ENCODE results near the gene UIMC1.
"Not testable (repeated sequence)": the region's sequence is repeated elsewhere in the genome, so short reads cannot be mapped to it uniquely, and the experiment has no call there.

UIMC1 gene

DNA sequence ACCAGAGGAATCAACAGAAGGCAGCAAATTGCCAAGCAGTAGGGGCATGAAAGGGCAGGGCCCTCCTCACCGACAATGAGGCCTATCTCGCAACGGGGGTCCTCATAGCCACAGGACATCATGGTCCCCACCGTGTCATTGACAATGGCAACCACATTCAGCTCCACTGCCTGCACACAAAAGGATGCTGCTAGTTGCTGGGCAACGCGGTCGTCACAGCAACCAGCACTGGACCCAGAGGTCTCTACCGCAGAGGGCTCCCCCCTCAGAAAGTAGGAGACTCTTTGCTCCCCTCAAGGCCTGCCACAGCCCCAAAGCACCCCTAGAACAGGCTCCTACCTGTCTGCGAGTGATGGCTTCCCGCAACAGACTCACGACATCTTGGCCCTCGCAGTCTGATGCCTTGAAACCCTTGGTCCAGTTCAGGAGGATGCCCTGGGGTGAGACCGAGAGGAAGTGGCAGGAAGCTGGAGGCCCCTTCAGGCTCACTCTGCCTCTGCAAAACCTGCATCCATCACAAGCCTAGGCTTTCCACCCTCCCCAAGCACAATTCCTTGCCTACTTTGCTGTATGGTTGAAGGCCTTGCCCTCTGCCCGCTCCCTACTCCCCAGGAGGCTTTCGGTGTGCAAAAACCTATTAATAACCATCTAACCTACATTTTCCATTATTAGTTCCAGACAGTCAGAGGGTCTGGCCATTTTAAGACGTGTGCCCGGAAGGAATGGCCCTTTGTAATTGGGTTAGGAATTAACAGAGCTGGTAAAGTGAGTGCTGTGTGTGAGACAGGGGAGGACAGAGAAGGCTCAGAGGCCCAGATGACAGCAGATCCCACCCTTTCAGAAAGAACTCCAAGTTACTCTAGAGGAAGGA lies 122.6 kb downstream of the UIMC1 start:
- DNase-seq (ENCODE audit: low read depth) = no peak

DNA sequence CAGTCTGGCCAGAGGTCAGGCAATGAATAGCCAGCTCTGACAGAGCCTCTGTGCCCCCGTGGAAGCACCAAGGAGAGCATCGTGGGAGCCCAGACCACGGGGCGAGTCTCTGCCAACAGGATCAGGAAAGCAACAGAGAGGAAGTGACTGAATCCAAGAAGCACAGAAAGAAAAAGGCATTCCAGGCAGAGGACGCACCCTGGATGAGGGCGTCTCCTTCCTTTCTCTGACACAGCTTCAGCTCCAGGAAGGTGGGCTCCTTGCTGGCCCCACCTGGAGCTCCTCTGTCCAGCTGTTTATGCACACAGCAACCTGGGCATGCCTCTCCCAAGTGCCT lies 124.0 kb downstream of the UIMC1 start:
- DNase-seq (ENCODE audit: low read depth) = no peak

DNA sequence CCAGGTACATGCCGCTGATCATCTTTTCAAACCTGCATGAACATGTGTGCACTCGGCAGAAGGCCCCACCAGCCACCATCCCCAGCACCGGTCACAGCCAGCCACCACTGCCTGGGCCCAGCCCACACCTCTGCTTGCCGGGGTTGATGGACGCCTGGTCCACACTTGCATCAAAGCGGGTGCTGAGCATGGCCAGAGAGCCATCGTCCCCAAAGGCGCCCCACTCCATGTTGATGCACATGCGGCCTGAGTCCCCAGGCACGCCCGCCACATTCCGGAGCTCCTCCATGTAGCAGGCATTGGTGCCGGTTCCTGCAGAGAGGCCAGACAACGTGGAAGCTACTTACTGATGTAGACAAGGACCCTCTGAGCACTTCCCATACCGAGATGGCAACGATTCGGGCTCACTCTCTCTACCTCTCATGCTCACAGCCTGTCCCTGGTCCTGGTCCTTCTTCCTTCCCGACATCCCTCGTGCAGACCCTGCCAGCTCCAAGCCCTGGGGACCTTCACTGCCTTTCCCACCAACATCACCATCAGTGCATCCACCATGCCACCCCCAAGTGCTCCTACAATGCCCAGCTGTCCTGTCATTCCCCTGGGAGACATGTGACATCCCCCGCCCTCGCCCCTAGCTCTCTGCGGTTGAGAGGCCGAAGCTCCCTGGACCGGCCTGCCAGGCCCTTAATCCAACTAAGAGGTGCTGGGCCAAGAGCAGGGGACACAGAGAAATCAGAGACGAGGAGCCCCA lies 124.6 kb downstream of the UIMC1 start:
- no peak for DNase-seq (ENCODE audit: low read depth)

DNA sequence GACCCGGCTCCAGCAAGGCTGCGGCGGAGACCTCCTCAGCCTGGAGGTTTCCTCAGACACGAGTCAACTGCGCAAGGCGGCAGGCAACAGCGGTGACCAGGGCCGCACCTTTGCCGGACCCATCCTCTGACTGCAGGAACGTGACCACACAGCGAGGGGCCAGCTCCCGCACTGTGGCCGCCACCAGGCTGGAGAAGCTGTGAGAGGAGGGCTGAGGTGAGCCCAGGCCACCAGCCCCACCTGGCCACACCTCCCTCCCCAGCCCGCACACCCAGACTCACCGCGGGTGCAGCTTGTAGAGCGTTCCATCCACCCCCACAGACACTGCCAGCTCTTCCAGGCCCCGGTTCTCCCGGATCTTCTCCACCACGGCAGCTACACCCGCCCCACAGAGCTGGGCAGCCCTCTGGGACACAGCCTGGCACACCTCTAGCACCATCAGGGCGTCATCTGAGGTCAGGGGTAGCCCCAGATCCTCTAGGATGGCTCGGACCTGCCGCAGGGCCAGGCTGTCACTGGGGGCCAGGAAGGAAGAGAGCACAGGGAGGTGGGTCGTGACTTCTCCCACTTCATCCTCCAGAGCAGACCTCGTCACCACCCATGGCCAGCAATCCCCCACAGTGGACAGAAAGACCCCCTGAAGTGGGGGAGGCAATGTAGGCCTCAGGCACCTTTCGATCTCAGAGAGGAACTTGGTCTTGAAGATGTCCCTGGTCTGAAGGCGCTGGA lies 125.4 kb downstream of the UIMC1 start:
- DNase-seq (ENCODE audit: low read depth) = no peak

DNA sequence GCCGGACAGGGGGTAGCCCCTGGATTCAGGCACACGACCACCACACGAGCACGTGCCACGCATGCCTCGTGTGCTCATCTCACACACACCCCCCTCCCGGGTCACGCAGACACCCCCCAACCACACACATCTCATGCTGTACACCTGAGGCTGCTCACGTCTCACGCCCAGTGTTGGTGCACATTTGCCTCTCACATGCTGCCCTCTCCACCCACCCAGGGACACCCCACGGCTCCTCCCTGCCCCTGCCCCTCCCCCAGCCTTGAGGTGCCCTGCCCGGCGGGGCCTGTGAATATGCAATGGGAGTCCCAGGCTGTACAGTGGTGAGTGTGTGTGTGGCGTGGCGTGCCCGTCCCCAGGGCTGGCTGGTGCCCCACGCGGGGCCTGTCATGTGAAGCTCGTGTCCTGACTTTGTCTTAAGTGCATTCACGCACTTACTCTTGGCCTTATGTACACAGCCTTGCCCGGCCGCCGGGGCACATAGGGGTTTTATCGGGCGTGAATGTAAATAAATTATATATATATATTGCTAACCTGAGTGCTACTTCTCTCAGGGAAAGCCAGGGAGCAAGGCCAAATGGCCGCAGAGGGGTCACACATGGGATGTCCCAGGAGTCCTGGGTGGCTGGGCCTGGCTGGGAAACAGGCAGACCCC lies 126.1 kb downstream of the UIMC1 start:
- DNase-seq (ENCODE audit: low read depth) = no peak

DNA sequence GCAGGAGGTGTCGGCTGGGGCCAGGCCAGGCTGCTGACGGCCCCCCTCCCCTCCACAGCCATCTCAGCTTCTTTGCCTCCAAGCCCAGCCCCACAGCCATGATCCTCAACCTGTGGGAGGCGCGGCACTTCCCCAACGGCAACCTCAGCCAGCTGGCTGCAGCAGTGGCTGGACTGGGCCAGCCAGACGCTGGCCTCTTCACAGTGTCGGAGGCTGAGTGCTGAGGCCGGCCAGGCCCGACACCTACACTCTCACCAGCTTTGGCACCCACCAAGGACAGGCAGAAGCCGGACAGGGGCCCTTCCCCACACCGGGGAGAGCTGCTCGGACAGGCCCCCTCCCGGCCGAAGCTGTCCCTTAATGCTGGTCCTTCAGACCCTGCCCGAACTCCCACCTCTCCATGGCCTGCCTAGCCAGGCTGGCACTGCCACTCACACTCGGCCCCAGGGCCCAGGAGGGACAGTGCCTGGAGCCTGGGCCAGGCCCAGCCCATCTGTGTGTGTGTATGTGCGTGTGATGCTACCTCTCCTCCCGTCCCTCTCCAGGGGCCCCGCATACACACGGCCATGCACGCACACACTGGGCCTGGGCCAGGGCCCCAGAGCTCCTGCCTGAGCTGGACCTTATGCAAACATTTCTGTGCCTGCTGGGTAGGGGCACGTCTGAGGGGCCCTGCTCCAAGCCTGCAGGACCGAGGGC lies 126.8 kb downstream of the UIMC1 start:
- no peak for DNase-seq (ENCODE audit: low read depth)

DNA sequence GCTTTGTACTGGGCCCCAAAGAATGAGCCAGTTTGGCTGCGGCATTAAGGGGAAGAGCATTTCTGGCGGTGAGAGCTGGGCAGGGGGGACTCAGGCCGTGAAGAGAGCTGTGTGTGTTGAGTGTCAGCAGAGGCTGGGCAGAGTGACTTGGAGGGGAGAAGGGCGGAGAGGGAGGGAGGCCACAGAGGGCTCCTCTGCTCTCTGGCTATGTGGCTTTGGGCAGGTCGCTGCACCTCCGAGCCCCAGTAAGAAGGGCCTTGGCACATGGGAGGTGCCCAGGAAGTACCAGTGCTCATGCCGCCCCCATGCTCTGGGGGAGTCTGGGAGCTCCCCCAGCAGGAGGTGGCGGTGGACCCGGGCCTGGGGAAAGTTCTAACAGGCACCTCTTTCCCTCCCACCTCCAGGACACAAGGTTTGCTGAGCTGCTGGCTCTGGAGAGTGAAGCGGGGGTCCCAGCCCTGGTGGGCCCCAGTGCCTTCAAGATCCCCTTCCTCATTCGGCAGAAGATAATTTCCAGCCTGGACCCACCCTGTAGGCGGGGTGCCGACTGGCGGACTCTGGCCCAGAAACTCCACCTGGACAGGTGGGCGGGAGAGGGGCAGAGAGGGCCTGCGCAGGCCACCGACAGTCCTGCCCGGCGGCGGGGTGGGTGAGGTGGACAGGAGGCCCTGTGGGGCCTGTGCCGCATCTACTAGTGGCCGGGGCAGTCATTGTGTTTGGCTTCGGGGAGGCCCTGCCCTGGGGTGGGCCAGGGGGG lies 127.5 kb downstream of the UIMC1 start:
- DNase-seq (ENCODE audit: low read depth) = no peak

DNA sequence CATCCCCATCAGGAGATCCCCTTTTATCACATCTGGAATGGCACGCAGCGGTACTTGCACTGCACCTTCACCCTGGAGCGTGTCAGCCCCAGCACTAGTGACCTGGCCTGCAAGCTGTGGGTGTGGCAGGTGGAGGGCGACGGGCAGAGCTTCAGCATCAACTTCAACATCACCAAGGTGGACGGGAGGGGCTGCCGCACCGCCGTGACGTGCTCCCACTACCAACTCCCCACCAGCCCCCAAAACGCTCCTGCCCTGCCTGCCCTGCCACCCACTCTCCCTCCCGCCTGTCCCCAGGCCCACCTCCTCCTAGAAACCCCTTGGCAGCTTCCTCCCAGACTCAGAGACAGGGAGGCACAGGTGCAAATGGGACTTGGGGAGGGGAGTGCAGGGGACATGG lies 128.1 kb downstream of the UIMC1 start:
- no peak for DNase-seq (ENCODE audit: low read depth)

DNA sequence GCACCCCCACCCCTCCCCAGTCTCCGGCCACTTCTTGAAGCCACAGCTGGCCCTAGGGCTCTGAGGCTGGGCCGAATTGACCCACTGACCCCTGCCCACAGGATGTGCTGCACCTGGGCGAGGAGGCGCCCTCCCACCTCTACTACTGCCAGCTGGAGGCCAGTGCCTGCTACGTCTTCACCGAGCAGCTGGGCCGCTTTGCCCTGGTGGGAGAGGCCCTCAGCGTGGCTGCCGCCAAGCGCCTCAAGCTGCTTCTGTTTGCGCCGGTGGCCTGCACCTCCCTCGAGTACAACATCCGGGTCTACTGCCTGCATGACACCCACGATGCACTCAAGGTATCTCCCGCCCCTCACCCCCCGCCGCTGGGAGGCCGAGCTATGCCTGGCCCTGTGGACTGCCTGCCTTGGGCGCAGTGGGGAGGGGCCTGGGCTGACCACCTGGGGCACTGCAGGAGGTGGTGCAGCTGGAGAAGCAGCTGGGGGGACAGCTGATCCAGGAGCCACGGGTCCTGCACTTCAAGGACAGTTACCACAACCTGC lies 128.7 kb downstream of the UIMC1 start:
- no peak for DNase-seq (ENCODE audit: low read depth)

DNA sequence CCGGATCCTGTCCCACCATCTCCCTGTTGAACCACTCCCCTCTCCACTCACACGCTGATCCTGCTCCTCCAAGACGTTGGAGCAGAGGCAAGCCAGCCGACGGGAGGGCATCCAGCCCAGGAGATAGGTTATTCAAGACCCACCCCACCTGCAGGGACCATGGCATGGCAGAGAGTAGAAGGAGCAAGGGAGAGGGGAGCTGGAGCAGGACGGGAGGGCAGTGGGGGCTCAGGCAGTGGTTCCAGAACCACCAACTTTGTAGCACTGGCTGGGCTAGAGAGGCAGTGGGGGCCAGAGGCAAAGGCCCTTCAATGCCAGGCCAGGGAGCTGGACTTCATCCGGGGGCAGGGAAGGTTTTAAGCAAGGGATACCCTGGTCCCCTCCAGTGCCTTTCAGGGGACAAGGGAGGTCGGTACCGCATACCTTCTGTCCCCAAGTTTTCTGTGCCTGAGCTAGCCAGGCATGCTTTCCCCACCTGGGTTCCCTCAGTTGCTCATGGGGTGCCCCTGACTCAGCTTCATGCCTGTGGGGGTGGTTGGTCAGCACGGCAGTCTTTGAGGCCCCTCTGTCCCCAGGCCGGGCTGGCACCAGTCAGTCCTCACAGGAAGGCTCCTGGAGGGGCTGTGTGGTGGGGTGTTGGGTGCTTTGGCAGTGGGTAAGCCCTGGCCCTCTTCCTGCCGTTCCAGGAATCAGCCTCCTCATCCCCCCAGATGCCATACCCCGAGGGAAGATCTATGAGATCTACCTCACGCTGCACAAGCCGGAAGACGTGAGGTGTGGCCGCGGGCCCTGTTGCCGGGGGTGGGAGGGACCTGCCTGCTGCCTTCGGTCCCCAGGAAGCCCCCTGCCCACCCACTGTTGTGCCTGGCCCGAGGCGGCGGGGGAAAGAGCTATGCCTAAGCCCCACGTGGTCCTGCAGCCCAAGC lies 129.8 kb downstream of the UIMC1 start:
- no peak for DNase-seq (ENCODE audit: low read depth)

DNA sequence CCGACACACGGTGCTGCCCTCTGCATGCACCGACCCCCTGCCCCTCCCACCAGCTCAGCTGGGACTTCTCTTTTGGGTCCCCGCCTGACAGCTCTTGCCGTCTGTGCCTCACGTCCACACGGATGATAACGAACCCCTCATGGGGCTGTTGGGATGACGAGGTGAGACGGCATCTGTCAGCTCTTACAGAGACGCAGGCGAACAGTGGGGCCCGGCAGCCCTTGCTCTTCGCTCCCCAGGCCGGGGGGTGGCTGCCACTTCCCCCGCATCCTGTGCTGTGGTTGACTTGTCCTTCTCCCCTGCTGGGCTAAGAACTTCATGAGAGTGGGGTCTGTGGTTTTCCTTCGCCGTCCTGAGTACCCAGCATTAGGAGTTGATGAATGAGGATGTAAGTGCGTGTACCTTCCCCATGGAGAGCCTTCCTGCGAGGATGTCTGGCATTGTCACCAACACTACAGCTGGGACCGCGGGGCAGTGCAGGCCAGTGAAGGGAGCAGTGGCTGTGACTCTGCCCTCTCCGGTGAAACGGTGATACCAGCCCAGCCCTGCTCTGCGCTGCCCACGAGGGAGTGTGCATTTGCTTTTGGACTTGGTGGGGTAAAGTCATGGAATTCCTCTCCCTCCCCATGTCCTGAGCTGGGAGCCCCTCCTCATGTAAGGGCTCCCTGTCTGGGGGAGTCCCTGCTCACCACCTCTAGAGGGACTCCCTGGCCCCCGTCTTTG lies 130.6 kb downstream of the UIMC1 start:
- DNase-seq (ENCODE audit: low read depth) = no peak

DNA sequence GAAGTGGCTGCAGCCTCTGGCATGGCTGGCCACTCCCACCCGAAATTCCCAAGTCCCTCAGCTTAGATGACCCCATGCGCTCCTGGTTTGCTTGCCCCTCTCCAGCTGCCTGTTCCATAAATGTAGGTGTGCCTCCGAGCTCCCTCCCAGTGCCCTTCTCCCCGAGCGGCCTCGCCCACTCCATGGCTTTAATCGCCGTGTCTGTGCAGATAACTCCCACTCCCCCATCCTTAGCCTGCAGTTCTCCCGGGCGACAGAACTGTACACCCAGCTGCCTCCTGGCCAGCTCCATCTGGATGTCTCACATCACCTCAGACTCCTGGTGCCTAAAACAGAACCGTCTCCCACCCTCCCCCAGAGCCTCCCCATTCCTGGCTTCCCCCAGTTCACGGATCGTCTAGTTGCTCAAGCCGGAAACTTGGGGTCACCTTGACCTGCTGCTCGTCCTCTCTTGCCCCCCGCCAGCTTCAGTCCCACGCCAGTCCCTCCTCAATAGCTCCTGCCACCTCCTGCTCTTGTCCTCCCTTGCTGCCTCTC lies 131.5 kb downstream of the UIMC1 start:
- no peak for DNase-seq (ENCODE audit: low read depth)

DNA sequence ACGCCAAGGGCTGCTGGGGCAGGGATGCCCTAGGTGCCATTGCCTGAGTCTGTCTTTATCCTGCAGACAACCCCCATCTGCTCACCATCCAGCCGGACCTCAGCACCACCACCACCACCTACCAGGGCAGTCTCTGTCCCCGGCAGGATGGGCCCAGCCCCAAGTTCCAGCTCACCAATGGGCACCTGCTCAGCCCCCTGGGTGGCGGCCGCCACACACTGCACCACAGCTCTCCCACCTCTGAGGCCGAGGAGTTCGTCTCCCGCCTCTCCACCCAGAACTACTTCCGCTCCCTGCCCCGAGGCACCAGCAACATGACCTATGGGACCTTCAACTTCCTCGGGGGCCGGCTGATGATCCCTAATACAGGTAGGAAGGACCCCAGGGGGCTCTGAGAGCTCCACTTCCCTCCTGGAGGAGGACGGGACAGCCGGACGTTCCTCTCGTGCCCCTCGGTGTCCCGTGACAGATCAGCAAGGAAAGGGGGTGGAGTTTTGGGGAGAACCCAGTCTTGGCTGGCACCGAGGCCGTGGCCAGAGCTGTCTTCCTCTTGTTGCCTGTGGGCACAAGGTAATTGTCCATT lies 132.3 kb downstream of the UIMC1 start:
- no peak for DNase-seq (ENCODE audit: low read depth)

DNA sequence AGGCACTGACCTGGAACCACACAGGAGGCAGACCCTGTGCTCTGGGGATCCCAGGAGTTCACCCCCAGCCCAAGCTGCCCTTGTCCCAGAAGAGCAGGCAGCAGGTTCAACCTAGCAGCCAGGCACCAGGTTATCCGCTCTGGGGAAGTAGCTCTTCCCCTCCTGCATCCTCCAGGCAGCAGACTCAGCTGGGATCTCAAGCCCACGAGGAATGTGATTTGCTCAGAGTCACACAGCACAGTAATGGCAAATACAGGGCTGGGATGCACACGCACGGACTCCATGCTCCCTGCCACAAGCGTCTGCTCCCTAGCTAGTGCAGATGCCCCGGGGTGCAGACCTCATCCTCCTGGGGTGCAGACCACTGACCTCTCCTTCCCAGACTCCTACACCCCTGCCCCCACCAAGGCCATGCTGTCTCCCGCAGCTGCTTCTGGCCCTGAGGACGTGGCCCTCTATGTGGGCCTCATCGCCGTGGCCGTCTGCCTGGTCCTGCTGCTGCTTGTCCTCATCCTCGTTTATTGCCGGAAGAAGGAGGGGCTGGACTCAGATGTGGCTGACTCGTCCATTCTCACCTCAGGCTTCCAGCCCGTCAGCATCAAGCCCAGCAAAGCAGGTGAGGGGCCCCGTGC lies 132.9 kb downstream of the UIMC1 start:
- DNase-seq (ENCODE audit: low read depth) = no peak

DNA sequence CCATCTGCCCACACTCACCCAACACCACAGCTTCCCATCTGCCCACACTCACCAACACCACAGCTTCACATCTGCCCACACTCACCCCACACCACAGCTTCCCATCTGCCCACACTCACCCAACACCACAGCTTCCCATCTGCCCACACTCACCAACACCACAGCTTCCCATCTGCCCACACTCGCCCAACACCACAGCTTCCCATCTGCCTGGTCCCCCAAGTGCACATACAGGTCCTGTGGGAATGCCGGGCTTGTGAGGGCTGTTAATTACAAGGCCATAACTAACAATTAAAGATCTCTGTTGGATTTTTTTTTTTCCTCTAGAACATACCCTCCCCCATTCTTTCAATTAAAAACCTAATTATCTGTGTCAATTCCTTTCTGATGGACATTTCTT lies 133.6 kb downstream of the UIMC1 start:
- not testable (repeated sequence) for DNase-seq (ENCODE audit: low read depth)

DNA sequence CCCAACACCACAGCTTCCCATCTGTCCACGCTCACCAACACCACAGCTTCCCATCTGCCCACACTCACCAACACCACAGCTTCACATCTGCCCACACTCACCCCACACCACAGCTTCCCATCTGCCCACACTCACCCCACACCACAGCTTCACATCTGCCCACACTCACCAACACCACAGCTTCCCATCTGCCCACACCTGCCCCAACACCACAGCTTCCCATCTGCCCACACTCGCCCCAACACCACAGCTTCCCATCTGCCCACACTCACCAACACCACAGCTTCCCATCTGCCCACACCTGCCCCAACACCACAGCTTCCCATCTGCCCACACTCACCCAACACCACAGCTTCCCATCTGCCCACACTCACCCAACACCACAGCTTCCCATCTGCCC lies 134.0 kb downstream of the UIMC1 start:
- DNase-seq (ENCODE audit: low read depth) = not testable (repeated sequence)

DNA sequence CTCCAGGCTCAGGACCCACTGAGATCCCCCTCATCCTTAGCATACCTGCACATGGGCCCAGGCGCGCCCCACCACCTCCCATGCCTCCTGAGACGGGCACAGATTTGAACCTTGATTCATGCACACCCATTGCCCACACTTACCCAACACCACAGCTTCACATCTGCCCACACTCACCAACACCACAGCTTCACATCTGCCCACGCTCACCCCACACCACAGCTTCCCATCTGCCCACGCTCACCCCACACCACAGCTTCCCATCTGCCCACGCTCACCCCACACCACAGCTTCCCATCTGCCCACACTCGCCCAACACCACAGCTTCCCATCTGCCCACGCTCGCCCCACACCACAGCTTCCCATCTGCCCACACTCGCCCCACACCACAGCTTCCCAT lies 135.9 kb downstream of the UIMC1 start:
- DNase-seq (ENCODE audit: low read depth) = not testable (repeated sequence)

DNA sequence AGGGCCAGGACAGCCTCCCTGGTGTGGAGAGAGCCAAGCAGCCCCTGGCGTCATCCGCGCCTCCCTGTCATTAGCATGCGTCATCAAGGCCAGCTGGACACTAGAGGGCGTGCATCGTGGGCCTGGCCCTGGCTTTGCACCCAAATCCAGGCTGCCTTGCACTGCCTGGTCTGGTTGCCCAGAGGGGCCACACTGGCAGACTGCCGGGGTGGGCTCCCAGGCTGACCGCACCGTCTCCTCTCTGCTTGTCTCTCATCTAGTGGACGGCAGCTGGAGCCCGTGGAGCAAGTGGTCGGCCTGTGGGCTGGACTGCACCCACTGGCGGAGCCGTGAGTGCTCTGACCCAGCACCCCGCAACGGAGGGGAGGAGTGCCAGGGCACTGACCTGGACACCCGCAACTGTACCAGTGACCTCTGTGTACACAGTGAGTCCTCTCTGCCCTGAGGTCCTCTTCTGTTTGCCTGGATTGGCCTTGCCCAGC lies 136.4 kb downstream of the UIMC1 start:
- no peak for DNase-seq (ENCODE audit: low read depth)

Measured in CMK (cell line).